Loucy (cell line): ENCODE data around the gene TMEM271.

Experiments used
- H2AFZ ChIP-seq: fragments of 200-600 bp; sonication (generic); 2 replicates; pipeline ENCODE4 v1.6.0; 2016; ENCODE audit warnings: antibody characterized with exemption, mild to moderate bottlenecking, low read length, moderate library complexity
- H3F3A ChIP-seq: fragments of 200-600 bp; 2 replicates; pipeline ENCODE4 v1.6.0; 2016; ENCODE audit warnings: antibody characterized with exemption, low read depth, mild to moderate bottlenecking
- H3K27me3 ChIP-seq: fragments of 200-600 bp; sonication (generic); 2 replicates; pipeline ENCODE4 v1.6.1; 2014; ENCODE audit warnings: low read length, mild to moderate bottlenecking; ENCODE audit not compliant: insufficient read depth, poor library complexity, severe bottlenecking
- H3K36me3 ChIP-seq: fragments of 200-600 bp; sonication (generic); 2 replicates; pipeline ENCODE4 v1.6.1; 2016; ENCODE audit warnings: low read length; ENCODE audit not compliant: insufficient read depth
- H3K4me1 ChIP-seq: fragments of 200-600 bp; sonication (generic); 2 replicates; pipeline ENCODE4 v1.5.1; 2014; ENCODE audit warnings: low read length, mild to moderate bottlenecking; ENCODE audit not compliant: insufficient read depth, poor library complexity, severe bottlenecking
- H3K4me2 ChIP-seq: fragments of 200-600 bp; sonication (generic); 2 replicates; pipeline ENCODE4 v1.6.0; 2014; ENCODE audit warnings: antibody characterized with exemption, low read length, low read depth, mild to moderate bottlenecking; ENCODE audit not compliant: poor library complexity, severe bottlenecking
- H3K4me3 ChIP-seq: fragments of 200-600 bp; sonication (generic); 2 replicates; pipeline ENCODE4 v1.5.1; 2014; ENCODE audit warnings: low read length, mild to moderate bottlenecking, mixed read lengths; ENCODE audit not compliant: poor library complexity, severe bottlenecking
- H3K79me2 ChIP-seq: fragments of 200-600 bp; sonication (generic); 2 replicates; pipeline ENCODE4 v1.6.1; 2014; ENCODE audit warnings: low read length; ENCODE audit not compliant: insufficient read depth
- H3K9ac ChIP-seq: fragments of 200-600 bp; sonication (generic); 2 replicates; pipeline ENCODE4 v1.6.0; 2014; ENCODE audit warnings: mild to moderate bottlenecking, low read depth, low read length, moderate library complexity; ENCODE audit not compliant: poor library complexity, severe bottlenecking
- H3K9me2 ChIP-seq: fragments of 200-600 bp; sonication (generic); replicated peaks from 2 replicates; pipeline ENCODE4 v1.6.1; 2016; ENCODE audit warnings: low read depth, low read length, mixed read lengths
- H3K9me3 ChIP-seq: fragments of 200-600 bp; sonication (generic); 2 replicates; pipeline ENCODE4 v1.6.1; 2014; ENCODE audit warnings: mild to moderate bottlenecking, antibody characterized with exemption, low read length, low read depth; ENCODE audit not compliant: insufficient read depth
- H4K20me1 ChIP-seq: fragments of 200-600 bp; sonication (generic); 2 replicates; pipeline ENCODE4 v1.6.0; 2014; ENCODE audit warnings: antibody characterized with exemption, low read length, mild to moderate bottlenecking; ENCODE audit not compliant: insufficient read depth, poor library complexity, severe bottlenecking
- CTCF ChIP-seq: fragments of 200-600 bp; sonication (generic); conservative IDR thresholded peaks from 2 replicates; pipeline ENCODE4 v1.5.1; 2014; ENCODE audit warnings: mild to moderate bottlenecking, antibody characterized with exemption, low read length
- EZH2phosphoT487 ChIP-seq: fragments of 200-600 bp; IDR thresholded peaks from 2 replicates; pipeline ENCODE4 v1.6.1; 2018; ENCODE audit warnings: antibody characterized with exemption, mild to moderate bottlenecking, moderate library complexity, borderline replicate concordance

The TMEM271 gene

DNA sequence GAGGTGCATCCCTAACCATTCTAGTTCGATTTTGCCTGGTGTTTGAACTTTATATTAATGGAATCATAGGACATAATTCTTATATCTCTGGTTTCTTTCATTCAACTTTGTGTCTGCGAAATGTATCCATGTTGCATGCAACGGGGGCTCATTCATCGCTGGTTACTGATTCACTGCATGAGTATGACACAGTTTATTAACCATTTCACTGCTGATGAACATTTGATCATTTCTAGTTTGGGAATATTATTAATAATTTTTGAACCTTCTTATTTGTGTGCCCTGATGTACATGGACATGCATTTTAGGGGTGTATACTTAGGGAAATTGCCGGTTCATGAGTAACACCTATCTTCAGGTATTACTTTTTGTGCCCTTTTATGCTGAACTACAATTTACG, 5.1 kb upstream of the TMEM271 start:
- Histone ChIP-seq H3K79me2 (no peaks in the 10 kb centered on the region), H4K20me1 (no peaks in the 10 kb centered on the region), H3K27me3 (no peaks in the 10 kb centered on the region), H3K36me3 (no peaks in the 10 kb centered on the region), H3K4me3 (no peak overlapping the region), H3K4me1 (no peaks in the 10 kb centered on the region), H3K4me2 (no peak overlapping the region), H3K9ac (no peak overlapping the region), H3F3A (no peaks in the 10 kb centered on the region), H3K9me2 (no peaks in the 10 kb centered on the region), H2AFZ (no peak overlapping the region), H3K9me3 (peaks cover 14% of the 10 kb centered on the region; the same call in 1 of the 2 replicates)
- no peak for TF ChIP-seq CTCF
- TF ChIP-seq EZH2phosphoT487: no peak

DNA sequence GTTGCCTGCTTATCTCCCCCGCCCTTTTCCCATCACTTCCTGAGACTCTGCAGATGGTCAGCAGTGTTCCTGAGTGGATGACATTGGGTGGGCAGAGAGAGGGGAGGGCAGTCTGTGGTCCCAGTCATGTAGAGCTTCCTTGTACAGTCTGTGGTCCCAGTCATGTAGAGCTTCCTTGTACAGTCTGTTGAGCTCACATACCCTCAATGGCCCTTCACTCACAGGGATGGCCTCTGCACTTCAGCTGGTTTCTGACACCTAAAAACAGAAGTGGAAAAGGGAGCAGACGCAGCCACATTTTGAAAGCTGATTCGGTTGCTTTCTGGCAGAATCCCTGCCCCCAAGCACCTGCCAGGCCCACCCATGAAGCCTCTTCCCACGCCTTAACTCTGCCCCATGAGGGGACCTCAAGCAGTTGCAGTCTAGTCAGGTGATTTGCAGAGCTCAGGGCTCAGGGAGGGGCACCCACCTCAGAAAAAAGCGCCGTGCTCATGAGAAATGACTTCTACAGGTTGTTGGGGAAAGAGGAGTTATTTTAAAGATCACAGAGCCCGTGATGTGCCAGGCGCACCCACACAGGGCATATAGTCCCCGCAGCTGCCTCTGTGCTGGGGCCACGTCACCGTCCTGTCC, 3.6 kb upstream of the TMEM271 start:
- no peak overlapping the region for H3K4me2 ChIP-seq
- no peaks in the 10 kb centered on the region for H3K79me2 ChIP-seq
- H3K36me3 ChIP-seq: no peaks in the 10 kb centered on the region
- H3K27me3 ChIP-seq: no peaks in the 10 kb centered on the region
- H3K9me3 ChIP-seq: peaks cover 14% of the 10 kb centered on the region; the same call in 1 of the 2 replicates
- no peak overlapping the region for H3K4me3 ChIP-seq
- no peaks in the 10 kb centered on the region for H3K9me2 ChIP-seq
- no peaks in the 10 kb centered on the region for H3K4me1 ChIP-seq
- no peaks in the 10 kb centered on the region for H4K20me1 ChIP-seq
- H3K9ac ChIP-seq: no peak overlapping the region
- no peaks in the 10 kb centered on the region for H3F3A ChIP-seq
- no peak for TF ChIP-seq CTCF
- no peak for TF ChIP-seq EZH2phosphoT487
- H2AFZ ChIP-seq: no peak overlapping the region

GRCh38 chr4:578451-579443, 2.7 kb upstream of the TMEM271 start:
- no peak overlapping the region for H3K4me2 ChIP-seq
- H3K9me2 ChIP-seq: no peaks in the 10 kb centered on the region
- H2AFZ ChIP-seq: no peak overlapping the region
- H3K36me3 ChIP-seq: no peaks in the 10 kb centered on the region
- no peaks in the 10 kb centered on the region for H4K20me1 ChIP-seq
- no peaks in the 10 kb centered on the region for H3K79me2 ChIP-seq
- H3K9ac ChIP-seq: no peak overlapping the region
- H3K4me3 ChIP-seq: no peak overlapping the region
- TF ChIP-seq EZH2phosphoT487 (no peak), CTCF (no peak)
- H3F3A ChIP-seq: no peaks in the 10 kb centered on the region
- no peaks in the 10 kb centered on the region for H3K27me3 ChIP-seq
- peaks cover 6% of the 10 kb centered on the region; the same call in 1 of the 2 replicates for H3K9me3 ChIP-seq
- no peaks in the 10 kb centered on the region for H3K4me1 ChIP-seq
